Measurements from ENCODE around the gene DENND1B.

The DENND1B gene, protein sequence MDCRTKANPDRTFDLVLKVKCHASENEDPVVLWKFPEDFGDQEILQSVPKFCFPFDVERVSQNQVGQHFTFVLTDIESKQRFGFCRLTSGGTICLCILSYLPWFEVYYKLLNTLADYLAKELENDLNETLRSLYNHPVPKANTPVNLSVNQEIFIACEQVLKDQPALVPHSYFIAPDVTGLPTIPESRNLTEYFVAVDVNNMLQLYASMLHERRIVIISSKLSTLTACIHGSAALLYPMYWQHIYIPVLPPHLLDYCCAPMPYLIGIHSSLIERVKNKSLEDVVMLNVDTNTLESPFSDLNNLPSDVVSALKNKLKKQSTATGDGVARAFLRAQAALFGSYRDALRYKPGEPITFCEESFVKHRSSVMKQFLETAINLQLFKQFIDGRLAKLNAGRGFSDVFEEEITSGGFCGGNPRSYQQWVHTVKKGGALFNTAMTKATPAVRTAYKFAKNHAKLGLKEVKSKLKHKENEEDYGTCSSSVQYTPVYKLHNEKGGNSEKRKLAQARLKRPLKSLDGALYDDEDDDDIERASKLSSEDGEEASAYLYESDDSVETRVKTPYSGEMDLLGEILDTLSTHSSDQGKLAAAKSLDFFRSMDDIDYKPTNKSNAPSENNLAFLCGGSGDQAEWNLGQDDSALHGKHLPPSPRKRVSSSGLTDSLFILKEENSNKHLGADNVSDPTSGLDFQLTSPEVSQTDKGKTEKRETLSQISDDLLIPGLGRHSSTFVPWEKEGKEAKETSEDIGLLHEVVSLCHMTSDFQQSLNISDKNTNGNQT

DNA sequence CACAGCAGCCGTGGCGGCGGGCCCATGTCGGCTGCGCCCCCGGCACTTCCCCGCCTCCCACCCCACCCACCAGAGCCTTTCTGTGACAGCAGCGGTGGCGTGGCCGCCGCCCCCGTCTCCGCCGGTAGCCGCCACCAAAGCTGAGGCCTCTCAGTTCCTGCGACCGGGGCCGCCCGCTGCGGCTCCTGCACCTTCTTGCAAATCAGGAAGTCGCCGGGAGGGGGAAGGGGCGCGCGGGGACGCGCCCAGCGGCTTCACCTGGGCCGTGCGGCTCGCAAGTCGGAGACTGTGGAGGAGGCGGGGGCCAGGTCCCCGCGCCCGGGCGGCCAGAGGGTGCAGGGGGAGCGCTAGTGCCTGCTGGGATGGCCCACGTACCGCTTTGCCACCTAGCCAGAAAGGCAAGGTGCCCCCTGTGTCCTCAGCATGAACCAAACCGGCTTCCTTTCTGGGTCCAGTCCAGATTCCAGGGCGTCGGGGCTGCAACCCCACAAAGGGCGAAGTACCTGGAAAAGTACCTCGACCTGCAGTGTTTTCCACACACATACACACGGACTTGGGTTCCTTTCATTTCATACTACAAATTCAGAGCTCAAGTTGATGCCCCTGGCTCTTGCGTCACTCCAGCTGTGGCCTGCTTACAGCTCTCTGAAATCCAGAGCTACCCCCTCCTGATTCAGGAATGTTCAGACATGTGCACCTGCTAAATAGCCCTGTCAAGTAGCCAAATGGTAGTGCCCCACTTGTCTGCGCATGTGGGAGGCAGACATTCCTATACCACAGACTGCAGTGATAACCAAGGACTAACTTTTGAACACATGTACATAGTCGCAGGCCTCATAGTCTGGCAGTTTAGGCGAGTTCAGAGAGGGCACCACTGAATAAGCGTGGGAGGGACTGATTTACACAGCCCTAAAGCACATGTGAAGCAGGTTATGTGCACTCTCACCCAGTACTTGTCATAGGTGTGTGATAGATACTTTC, at the start of gene DENND1B:
Gene DENND1B, minus strand, starts transcription at position 199 of the 981 bp plus-strand sequence. CDS start 325 bp downstream, outside the sequence.
- peak; percentile 77 for DNase-seq

DNA sequence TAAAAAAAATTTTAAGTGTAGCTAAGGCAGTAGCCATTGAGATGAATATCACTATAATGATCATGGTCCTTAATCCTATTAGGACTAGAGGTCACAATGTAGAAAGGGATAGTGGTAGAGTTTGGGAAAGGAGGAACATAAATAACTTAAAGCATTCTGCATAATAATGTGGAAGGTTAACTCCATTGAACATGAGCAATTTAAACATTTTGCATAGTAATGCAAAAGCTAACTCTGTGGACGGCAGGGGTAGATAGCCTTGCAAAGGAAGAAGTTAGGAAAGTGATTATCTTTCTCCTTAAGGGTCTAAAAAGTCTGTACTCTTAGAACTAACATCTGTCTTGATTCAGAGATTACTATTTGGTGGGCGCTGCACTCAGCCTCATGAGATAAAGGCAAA, 39.0 kb upstream of the DENND1B start:
- DNase-seq: no peak

DNA sequence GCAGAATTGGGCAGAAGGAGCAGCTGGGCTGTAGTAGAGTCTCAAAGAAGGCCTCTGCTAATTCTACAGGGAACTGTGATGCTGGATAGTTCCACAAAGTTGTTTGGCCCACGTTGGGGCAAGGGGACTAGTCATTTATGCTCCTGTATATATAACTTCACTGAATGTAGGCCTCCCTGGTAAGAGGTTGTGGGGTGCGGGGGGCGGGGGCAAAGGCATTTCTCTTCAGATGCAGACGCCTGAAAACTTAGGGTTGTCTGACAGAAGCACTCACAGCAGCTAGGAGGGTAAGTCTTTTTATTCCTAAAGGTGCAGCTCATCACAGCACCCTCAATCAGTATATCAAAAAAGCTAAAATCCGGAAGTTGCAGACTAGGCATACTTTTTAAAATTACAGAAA, 38.5 kb upstream of the DENND1B start:
- DNase-seq: no peak

DNA sequence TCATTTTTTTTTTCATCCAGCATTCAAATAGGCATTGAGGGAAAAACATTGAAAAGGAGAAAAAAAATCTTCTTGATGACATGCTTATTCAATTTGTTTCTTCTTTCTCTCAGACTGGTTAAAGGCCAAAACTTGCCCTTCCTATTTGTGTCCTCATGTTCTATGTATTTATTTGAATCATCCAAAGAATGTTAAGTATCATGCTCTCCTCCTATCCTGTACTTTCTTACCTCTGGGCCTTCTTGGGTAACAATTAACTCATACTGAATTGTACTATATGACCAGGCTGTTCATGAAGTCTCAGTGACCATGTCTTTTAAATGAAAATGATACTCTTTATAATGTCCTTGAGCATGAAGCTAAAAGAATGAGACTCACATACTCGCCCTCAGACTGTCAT, 36.5 kb upstream of the DENND1B start:
- no peak for DNase-seq

DNA sequence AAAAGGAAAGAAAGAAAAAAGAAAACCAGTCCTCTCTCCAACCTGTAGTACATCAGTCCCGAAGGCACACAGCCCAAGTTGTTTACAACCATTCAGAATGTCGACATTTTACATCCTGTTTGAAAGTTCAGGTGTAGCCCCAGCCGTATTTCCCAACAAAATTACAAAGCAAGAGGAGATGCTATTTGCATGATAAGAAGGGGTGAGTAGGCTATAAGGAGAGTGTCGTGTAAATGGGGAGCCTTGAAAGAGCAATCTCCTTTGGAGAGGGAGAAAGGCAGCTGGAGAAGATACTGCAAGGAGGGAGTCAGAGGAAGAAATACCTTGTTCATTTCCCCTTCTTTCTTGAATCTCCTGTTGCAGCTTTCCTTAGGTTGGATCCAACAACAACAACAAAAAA, 35.5 kb upstream of the DENND1B start:
- no peak for DNase-seq

DNA sequence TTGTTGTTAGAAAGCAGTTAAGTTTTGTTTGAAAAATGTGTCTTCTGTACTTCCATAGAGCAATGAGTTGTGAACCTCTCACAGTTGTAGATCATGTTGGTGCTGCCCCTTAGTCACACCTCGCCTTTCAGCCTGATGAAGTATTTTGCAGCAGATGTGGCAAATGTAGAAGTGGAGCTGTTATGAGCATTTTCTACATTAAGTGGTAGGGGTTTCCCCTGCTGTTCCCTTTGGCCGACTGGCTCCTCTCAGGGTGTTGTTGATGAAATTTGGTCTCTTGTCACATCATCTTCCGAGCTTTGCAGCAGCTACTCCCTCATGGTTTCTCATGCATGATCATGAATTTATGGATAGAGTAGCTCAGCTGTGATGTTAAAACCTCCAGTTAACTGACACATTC, 33.6 kb upstream of the DENND1B start:
- no peak for DNase-seq

DNA sequence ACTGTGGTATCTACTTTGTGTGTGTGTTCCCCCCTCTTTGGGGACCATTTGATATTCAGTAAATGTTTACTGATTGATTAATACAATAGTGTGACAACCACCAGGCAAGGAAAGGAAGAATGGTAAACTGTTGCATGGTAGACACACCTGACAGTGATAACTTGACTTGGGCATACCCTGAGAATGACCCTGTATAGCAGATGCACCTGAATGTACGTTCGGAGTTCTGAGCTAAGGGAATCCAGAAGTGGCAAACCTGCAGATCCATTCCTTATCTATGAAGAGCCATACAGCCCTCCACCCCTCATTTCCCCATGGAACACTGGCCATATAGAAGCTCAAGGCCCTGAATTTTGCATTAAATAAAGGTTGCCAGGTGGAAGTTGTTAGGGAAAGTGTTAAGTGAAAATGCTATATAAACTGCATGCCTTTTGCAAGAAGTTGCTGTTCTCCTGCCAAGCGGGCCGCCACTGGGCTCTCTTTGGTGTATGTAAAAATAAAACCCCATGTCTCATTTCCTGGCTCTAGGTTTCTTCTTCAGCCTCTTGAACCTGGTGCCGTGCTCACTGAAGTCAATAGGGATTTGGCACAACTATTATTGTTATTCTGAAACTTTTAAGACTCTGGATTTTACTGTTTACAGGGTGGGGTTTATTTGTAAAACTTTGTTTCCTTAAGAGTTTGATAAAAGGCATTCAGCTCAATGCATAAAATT, 32.6 kb upstream of the DENND1B start:
- no peak for DNase-seq

DNA sequence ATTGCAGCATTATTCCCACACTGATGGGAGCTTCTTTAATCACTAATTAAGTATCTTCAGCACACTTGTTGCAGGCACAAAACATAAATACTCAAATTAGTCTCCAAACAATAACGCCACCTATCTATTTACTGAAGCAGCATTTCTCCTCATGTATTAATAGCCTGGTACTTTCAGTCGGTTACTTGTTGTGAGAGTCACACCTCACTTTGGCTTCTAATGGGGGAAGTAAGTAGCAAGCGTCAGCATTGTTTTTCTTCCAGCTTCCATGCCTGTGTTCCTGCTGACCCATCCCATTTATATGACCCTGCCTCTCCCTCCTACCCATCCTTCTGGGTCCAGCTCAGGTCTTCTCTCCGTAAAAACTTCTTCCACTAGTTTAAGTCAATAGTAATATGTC, 31.9 kb upstream of the DENND1B start:
- DNase-seq: no peak

DNA sequence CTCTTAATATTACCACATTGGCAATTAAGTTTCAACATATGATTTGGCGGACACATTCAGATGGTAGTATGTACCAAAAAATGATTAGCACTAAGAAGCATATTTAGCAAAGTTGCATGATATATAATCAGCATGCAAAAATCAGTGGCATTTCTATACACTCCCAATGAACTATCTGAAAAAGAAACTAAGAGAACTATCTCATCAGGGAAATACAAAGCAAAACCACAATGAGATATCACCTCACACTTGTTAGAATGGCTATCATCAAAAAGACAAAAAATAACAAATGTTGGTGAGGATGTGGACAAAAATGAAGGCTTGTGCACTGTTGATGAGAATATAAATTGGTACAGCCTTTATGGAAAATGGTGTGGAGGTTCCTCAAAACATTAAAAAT, 31.4 kb upstream of the DENND1B start:
- DNase-seq: no peak

DNA sequence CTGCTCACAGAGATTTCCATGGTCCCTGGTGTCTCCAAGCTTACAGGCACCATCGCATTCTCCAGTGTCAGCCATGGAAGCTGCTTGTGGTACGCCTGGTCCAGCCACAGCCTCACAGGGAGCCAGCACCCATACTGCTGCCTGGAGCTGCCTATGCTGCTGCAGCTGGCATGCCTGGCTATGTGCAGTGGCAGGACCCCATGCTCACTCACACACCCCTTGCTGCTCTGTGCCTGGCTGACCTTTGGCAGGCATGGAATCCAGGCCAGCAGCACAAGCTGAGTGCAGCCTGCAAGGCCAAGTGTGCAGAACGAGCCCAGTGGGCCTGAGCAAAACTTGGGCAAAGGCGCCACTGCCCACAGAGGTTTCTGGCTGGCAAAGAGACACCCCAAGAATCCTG, 26.4 kb upstream of the DENND1B start:
- DNase-seq: no peak

DNA sequence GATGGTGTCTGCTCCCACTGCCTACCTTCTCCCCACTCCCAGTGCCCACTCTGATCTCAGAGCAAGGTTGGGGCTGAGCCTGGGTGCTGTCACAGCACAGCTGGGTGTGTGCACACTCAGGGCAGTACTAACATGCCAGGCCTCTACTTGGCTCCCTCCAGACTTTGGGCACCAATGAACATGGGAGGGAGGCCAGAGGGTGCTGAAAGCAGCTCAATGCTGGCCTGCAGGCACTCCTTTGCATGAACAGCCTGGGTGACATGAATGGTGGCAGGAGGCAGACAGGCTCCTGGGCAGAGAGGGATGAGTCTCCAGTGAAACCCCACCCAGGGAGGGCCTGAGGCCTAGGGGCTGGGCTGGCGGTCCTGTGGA, 25.8 kb upstream of the DENND1B start:
- no peak for DNase-seq

DNA sequence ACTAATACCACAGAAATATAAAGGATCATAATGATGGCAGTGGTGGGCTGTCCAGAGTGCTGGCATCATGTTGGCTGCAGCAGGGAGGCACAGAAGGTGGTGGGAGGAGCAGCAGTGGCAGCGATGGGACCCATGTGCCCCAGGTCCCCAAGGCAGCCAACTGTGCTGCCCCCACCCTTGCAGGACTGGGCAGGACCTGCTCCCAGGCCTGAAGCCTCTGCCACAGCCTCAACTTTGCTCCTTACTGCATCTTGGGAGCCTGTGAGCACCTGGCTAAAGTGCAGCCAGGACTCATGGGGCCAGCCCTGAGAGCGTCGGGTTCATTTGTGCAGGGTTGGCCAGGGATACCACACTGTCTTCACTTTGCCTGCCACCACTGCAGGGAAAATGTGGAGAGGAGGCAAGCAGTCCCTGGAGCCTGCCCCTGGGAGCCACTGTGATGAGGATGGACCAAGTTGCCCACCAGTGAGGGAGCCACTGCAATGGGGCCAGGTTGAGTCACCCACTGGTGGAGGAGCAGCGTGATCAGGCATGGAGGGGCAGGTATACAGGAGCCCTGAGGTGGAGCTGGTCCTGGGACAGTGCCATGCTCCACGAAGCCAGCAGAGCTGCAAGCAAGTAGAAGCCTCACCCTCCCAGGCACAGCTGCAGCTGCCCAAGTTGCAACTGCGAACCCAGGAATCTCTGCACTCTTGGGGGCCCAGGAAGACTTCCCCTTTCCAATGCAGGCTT, 25.3 kb upstream of the DENND1B start:
- no peak for DNase-seq

DNA sequence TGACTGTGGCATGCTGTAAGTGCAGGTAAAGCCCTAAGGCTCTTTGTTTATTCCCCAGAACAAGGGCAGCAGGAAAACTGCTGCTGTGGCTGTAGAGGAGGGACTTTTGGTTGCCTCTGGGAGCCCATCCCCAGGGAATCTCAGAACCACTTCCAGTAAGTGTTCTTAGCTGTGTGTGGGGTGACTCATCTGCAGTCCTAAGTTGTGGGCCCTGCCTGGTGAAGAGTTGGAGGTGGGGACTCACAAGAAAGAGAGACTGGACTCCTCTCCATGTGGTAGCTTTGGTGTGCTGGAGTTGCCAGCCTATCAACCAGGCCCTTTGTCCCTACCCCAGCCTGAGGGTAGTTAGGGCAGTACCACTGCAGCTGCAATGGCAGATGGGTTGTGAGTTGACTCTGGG, 24.0 kb upstream of the DENND1B start:
- no peak for DNase-seq

DNA sequence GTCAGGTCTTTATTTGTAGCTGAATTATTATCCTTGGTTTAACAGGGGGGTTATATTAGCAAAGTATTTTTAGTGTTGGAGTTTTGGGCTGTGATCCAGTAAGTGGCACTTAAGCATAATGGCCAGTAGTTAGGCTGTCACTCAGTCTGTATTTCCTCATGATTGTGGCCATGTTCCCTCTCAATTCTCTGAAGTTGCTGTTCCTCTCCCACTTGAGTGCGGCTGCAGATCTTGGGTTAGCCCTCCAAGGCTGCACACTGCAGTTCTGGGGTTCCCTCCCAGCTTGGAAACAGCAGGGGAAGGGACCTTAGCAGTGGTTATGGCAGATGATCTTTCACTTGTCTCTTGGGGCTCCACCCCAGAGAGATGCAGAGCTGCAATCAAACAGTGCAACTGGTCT, 23.2 kb upstream of the DENND1B start:
- no peak for DNase-seq

DNA sequence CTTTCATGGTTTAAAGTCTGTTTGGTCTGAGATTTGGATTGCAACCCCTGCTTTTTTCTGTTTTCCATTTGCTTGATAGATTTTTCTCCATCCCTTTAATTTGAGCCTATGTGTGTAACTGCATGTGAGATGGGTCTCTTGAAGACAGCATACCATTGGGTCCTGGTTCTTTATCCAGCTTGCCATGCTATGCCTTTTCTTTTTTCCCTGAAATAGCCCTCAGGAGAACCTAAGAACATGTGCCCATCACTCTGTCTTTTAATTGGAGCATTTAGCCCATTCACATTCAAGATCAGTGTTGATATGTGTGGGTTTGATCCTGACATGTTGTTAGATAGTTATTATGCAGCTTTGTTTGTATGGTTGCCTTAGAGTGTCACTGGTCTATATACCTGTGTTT, 21.7 kb upstream of the DENND1B start:
- DNase-seq: no peak

DNA sequence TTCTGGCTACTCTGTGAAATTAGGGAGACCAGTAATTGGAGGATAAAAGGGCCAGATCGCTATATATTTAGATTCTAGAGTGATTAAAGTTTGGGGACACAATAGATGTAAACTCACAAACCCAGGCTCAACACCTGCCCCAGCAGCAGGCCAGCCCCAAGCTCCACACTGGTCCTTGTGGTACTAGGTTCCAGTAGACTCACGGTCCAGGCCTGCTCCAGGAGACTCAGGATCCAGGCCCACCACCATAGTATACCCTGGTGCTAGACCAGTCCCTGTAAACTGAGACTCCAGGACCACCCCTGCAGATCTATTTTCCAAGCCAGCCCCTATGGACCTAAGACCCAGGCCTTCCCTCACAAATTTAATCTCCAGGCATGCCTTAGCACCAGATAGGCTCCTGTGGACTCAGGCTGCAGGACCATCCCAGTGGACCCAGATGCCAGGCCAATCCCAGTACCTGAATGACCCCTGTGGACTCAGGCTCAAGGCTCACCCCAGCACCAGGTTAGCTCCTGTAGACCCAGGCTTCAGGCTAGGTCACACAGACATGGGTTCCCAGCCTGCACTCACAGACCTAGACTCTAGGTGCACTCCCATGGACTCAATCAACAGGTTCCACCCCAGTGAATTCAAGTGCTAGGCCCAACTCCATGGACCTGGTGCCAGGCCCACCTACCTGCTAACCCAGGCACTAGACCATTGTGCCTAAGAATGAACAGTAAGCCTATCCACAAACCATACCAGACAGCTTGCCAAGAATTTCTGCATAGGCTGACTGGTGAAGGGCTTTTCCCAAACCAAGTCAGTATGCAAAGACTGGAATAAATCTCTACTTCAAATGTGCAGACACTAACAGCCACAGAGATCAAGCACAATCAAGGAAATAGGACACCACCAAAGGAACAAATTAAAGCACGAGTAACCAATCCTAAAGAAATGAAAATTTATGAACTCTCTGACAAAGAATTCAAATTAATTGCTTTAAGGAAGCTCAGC, 13.8 kb upstream of the DENND1B start:
- DNase-seq: no peak

DNA sequence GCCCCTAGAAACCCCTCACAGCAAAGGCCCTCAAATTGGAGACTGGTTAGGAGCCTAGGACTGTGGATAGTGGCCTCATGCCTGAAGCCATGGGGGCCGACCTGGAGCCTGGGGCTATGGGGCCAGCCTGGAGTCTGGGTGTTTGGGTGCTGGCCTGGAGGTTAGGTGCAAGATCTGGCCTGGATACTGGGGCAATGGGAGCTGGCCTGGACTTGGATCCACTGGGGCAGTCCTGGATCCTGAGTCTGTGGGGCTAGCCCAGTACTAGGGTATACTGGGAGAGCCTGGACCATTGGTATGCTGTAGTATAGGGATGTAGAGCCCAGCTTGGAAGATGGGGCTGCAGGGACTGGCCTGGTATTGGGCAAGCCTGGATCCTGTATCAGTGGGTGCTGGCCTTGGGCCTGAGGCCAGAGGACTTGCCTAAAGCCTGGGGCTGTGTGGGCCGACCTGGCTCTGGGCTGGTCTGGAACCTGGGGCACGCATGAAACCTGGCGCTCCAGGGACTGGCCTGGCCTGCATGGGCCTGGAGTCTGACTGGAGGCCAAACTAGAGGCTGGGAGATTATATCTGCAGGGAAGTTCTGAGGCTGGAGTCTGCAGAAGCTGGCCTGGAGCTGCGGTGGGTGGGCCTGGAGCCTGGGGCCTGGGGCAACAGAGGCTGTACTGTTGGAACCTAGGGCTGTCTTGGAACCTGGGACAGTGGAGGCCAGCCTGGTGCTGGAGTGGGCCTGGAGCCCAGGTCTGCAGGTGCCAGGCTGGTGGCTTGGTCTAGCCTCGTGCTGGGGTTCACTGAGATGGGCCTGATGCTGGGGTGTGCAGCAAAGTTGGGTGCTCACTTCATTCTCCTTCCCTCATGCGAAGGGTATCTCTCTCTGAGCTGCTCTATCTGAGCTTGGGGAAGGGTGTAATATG, 12.6 kb upstream of the DENND1B start:
- no peak for DNase-seq

DNA sequence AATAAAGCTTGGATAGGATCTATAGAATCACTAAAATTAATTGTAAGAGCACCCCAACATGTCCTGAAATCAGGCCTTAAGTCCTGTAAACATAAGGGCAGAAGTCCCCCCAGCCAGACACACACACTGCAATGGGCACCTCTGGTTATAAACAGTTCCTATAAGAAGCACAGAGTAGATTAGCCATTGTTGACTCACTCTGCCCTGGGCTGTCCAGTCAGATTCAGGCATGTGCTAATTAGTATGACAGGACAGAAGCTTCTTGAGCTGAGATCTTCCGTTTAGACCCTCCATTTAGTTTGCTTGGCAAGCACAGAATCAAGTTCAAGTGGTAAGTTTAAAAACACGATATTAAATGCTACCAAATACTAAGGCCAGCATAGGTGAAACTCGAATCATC, 11.8 kb upstream of the DENND1B start:
- no peak for DNase-seq

DNA sequence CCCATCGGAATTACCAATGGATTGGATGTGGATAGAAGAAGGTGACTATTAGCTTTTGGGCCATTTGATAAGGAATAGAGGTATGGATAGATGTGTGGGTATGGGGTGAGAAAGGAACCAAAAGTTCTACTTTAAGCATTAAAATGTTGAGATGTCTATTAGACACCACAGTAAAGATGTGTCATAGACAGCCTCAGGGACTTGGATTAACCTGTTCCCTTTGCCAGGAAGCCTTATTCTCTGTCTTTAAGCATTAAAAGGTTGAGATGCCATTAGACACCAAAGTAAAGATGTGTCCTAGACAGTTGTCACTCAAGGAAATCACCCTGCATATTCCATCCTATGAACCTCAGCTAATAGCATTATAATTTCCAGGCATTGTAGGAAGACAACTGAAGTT, 11.0 kb upstream of the DENND1B start:
- DNase-seq: no peak

Measured in stimulated activated naive CD4-positive, alpha-beta T cell treated with Interleukin-2 at 50 U/mL for 16 hours (primary cell).